Right lobe of liver (tissue), 4 donors: ENCODE measurements around the gene CERS3.

ENCODE experiments used
- CTCF ChIP-seq, 4 donors: fragments of 200-600 bp in 3 of 4; fragments of 450-650 bp in 1 of 4; IDR thresholded peaks; one replicate each; pipeline versions ENCODE4 v1.5.1 to v1.8.0; 2016 to 2022; ENCODE audit warnings: antibody characterized with exemption in 4 of 4, mild to moderate bottlenecking in 2 of 4
- POLR2A ChIP-seq: fragments of 450-650 bp; IDR thresholded peaks from one replicate; pipeline ENCODE4 v1.6.1; 2017; ENCODE audit warnings: antibody characterized with exemption, mild to moderate bottlenecking
- donor health status: DM: no; HTN: no; CAD: no.
- donor health status: DM: no; HTN: no; CAD: no.
- donor health status: DM: no; HTN: yes; CAD: no.

- TF ChIP-seq POLR2A: no peak
- TF ChIP-seq CTCF (IDR thresholded peaks at IDR 0.05): peak in 2 of 4 donors; percentile 12 to 20
These were observed 2.7 kb downstream of the CERS3 start for GRCh38 chr15:100526027-100526481.
